G401 (cell line): ENCODE results near the gene ZC3H12A. TPM values are rescaled to one million over a fixed set of nuclear protein-coding genes. Genes with fewer than 3 reads are reported as not detected.
"Not testable (repeated sequence)": the region's sequence is repeated elsewhere in the genome, so short reads cannot be mapped to it uniquely, and the experiment has no call there.

Source experiments
- DNase-seq: peaks from one replicate; pipeline ENCODE4 v3.0.0-alpha.2; 2015; ENCODE audit warnings: low spot score
- in situ Hi-C: cut with HindIII; loops from 2 replicates; pipeline ENCODE4 v1.10.0; 2016; ENCODE audit warnings: low sequenced_read_pairs, mixed read lengths
- total RNA-seq: library from RNA; depleted of rRNA; stranded (reverse); fragments of >200 nt; shearing (Covaris generic); gene quantifications from 2 replicates; pipeline ENCODE4 v1.2.3, GENCODE V29; 2014

Gene ZC3H12A
- total RNA-seq, 1 experiment from 2014 or later: 2.6 TPM

- in situ Hi-C loops: no loop called here
- peak; percentile 67 for DNase-seq
These were observed 12.6 kb downstream of the ZC3H12A start for GRCh38 chr1:37486680-37487618.

GRCh38 chr1:37487619-37487984 is 13.2 kb downstream of the ZC3H12A start:
- DNase-seq: no peak
- in situ Hi-C loops: no loop called here

GRCh38 chr1:37493336-37494098 is 19.1 kb downstream of the ZC3H12A start:
- no peak for DNase-seq
- in situ Hi-C loops: no loop called here

GRCh38 chr1:37495875-37496274 is 21.5 kb downstream of the ZC3H12A start:
- in situ Hi-C loops: no loop called here
- no peak for DNase-seq

- in situ Hi-C loops: no loop called here
These were observed 23.5 kb downstream of the ZC3H12A start for GRCh38 chr1:37497832-37498231.

GRCh38 chr1:37498872-37499617 is 24.7 kb downstream of the ZC3H12A start:
- DNase-seq: peak; percentile 84
- in situ Hi-C loops: no loop called here

More at GRCh38 chr1:37497832-37498231, 23.5 kb downstream of the ZC3H12A start:
- DNase-seq: peak; percentile 39

GRCh38 chr1:37501661-37502060 is 27.3 kb downstream of the ZC3H12A start:
- in situ Hi-C loops: no loop called here

GRCh38 chr1:37502104-37502503 is 27.7 kb downstream of the ZC3H12A start:
- DNase-seq: no peak
- in situ Hi-C loops: no loop called here

More at GRCh38 chr1:37501661-37502060, 27.3 kb downstream of the ZC3H12A start:
- no peak for DNase-seq

- DNase-seq, in situ Hi-C loops: not testable (repeated sequence)
These were observed 28.4 kb downstream of the ZC3H12A start for GRCh38 chr1:37502791-37503190.

- no peak for DNase-seq
- in situ Hi-C loops: no loop called here
These were observed 32.4 kb downstream of the ZC3H12A start for GRCh38 chr1:37506740-37507139.

GRCh38 chr1:37509181-37509580 is 34.8 kb downstream of the ZC3H12A start:
- DNase-seq: peak; percentile 10
- in situ Hi-C loops: no loop called here

- peak; percentile 74 for DNase-seq
- in situ Hi-C loops: no loop called here
These were observed 39.5 kb downstream of the ZC3H12A start for GRCh38 chr1:37513795-37514349.

- in situ Hi-C loops: no loop called here
- DNase-seq: peak; percentile 78
These were observed 40.2 kb downstream of the ZC3H12A start, which contains the start of gene MEAF6 for GRCh38 chr1:37514350-37515184. Gene MEAF6, minus strand, starts transcription at chr1:37514766. Its CDS starts 20 bp downstream, at chr1:37514746.

- in situ Hi-C loops: no loop called here
- DNase-seq: no peak
These were observed 41.0 kb downstream of the ZC3H12A start for GRCh38 chr1:37515185-37516034.

- DNase-seq: no peak
- in situ Hi-C loops: no loop called here
These were observed 43.2 kb downstream of the ZC3H12A start for GRCh38 chr1:37517569-37517968.

GRCh38 chr1:37518241-37518640 is 43.9 kb downstream of the ZC3H12A start:
- DNase-seq, in situ Hi-C loops: not testable (repeated sequence)

GRCh38 chr1:37518929-37519328 is 44.5 kb downstream of the ZC3H12A start:
- in situ Hi-C loops, DNase-seq: not testable (repeated sequence)
